CD14-positive monocyte (primary cell): ENCODE data around the gene ERF. TPM values are rescaled to one million over a fixed set of nuclear protein-coding genes. Genes with fewer than 3 reads are reported as not detected.

ENCODE experiments used
- DNase-seq, 3 donors: peaks; one replicate each; pipeline ENCODE4 v3.0.0-alpha.2; 2011 to 2022
- H2AFZ ChIP-seq: 2 replicates; pipeline ENCODE4 v1.6.0; 2012; ENCODE audit warnings: mild to moderate bottlenecking, low read depth, low read length, inconsistent platforms; ENCODE audit not compliant: insufficient read depth, poor library complexity, severe bottlenecking
- H3K27ac ChIP-seq, 2 donors: 1 replicate in 1 of 2; 2 replicates in 1 of 2; pipeline ENCODE4 v1.5.1; 2012 to 2013; ENCODE audit warnings: low read length in 2 of 2, control low read depth in 1 of 2, inconsistent platforms in 1 of 2, low read depth in 1 of 2, mild to moderate bottlenecking in 1 of 2
- H3K27me3 ChIP-seq, 2 donors: one replicate each; pipeline versions ENCODE4 v1.6.0 to v1.6.1; 2011 to 2013; ENCODE audit warnings: low read length in 2 of 2; ENCODE audit not compliant: control insufficient read depth in 2 of 2, insufficient read depth in 2 of 2
- H3K36me3 ChIP-seq, 2 donors: replicated peaks in 1 of 2; 1 replicate in 1 of 2; 2 replicates in 1 of 2; pipeline versions ENCODE4 v1.5.1 to v1.6.1; 2012 to 2013; ENCODE audit warnings: low read length in 2 of 2, control low read depth in 1 of 2, inconsistent platforms in 1 of 2, mild to moderate bottlenecking in 1 of 2; ENCODE audit not compliant: insufficient read depth in 2 of 2, control insufficient read depth in 1 of 2
- H3K4me1 ChIP-seq, 2 donors: 1 replicate in 1 of 2; 2 replicates in 1 of 2; pipeline versions ENCODE4 v1.5.1 to v1.6.1; 2012 to 2013; ENCODE audit warnings: low read length in 2 of 2, control low read depth in 1 of 2, inconsistent platforms in 1 of 2, mild to moderate bottlenecking in 1 of 2, moderate library complexity in 1 of 2; ENCODE audit not compliant: insufficient read depth in 2 of 2, control insufficient read depth in 1 of 2
- H3K4me2 ChIP-seq: replicated peaks from 2 replicates; pipeline ENCODE3; 2012; ENCODE audit warnings: low read length, moderate library complexity, mild to moderate bottlenecking; ENCODE audit not compliant: poor library complexity, severe bottlenecking; ENCODE audit errors: extremely low read depth
- H3K4me3 ChIP-seq, 3 experiments: fragments of 200-600 bp in 1 of 3; sonication (generic) in 1 of 3; replicated peaks in 1 of 3; 1 replicate in 2 of 3; 2 replicates in 1 of 3; pipeline ENCODE4 v1.5.1; 2011 to 2013; ENCODE audit warnings: low read length in 3 of 3, mild to moderate bottlenecking in 3 of 3, control low read depth in 2 of 3, low read depth in 2 of 3, inconsistent platforms in 1 of 3, moderate library complexity in 1 of 3
- H3K79me2 ChIP-seq: 2 replicates; pipeline ENCODE4 v1.6.0; 2012; ENCODE audit warnings: mild to moderate bottlenecking, control low read depth, inconsistent platforms, low read length, moderate library complexity; ENCODE audit not compliant: insufficient read depth
- H3K9ac ChIP-seq: 2 replicates; pipeline ENCODE4 v1.6.0; 2017; ENCODE audit warnings: low read length, mild to moderate bottlenecking; ENCODE audit not compliant: insufficient read depth, poor library complexity, severe bottlenecking
- H3K9me3 ChIP-seq, 2 donors: replicated peaks in 1 of 2; 1 replicate in 1 of 2; 2 replicates in 1 of 2; pipeline versions ENCODE4 v1.5.1 to v1.6.1; 2012 to 2013; ENCODE audit warnings: low read length in 2 of 2, control low read depth in 1 of 2; ENCODE audit not compliant: control insufficient read depth in 1 of 2, insufficient read depth in 1 of 2
- H4K20me1 ChIP-seq: 2 replicates; pipeline ENCODE4 v1.6.0; 2012; ENCODE audit warnings: mild to moderate bottlenecking, low read length, control low read depth, moderate library complexity; ENCODE audit not compliant: insufficient read depth
- H3K27ac Mint-ChIP-seq, 7 donors: one replicate each; pipeline ENCODE4 v1.8.0; 2020; ENCODE audit warnings: mild to moderate bottlenecking in 7 of 7, mixed read lengths in 7 of 7, moderate library complexity in 6 of 7, inconsistent platforms in 2 of 7
- H3K27me3 Mint-ChIP-seq, 3 donors: one replicate each; pipeline ENCODE4 v1.8.0; 2021 to 2022; ENCODE audit warnings: low read depth in 3 of 3, mild to moderate bottlenecking in 3 of 3, mixed read lengths in 3 of 3, moderate library complexity in 3 of 3, inconsistent platforms in 1 of 3
- H3K36me3 Mint-ChIP-seq, 2 donors: one replicate each; pipeline ENCODE4 v1.8.0; 2020; ENCODE audit warnings: mixed read lengths in 2 of 2, inconsistent platforms in 1 of 2, mild to moderate bottlenecking in 1 of 2
- H3K4me1 Mint-ChIP-seq: one replicate; pipeline ENCODE4 v1.8.0; 2020; ENCODE audit warnings: mild to moderate bottlenecking, mixed read lengths
- H3K4me3 Mint-ChIP-seq, 2 donors: one replicate each; pipeline ENCODE4 v1.8.0; 2020; ENCODE audit warnings: mild to moderate bottlenecking in 2 of 2, mixed read lengths in 2 of 2, moderate library complexity in 1 of 2
- H3K9me3 Mint-ChIP-seq, 7 donors: one replicate each; pipeline ENCODE4 v1.8.0; 2020 to 2022; ENCODE audit warnings: mixed read lengths in 7 of 7, mild to moderate bottlenecking in 6 of 7, moderate library complexity in 6 of 7, inconsistent platforms in 2 of 7
- CTCF ChIP-seq: fragments of 200-600 bp; IDR thresholded peaks from one replicate; pipeline ENCODE4 v1.8.0; 2022; ENCODE audit warnings: antibody characterized with exemption, mild to moderate bottlenecking
- WGBS: methylation state at CpG from one replicate; pipeline ENCODE4 v1.1.5; 2013; ENCODE audit warnings: missing lambda C conversion rate; ENCODE audit not compliant: insufficient coverage; 5-methylcytosine and 5-hydroxymethylcytosine counted together
- intact Hi-C, 2 donors: fragments of 100-400 bp; cut with micrococcal nuclease; formaldehyde crosslinking; loops; one replicate each; pipeline versions ENCODE4 v1.15.0 to v1.15.1; 2023
- polyA plus RNA-seq, 3 donors: library from polyadenylated mRNA; depleted of rRNA in 1 of 3; unstranded in 2 of 3; stranded (reverse) in 1 of 3; fragments of 300-500 nt in 2 of 3; fragments of >200 nt in 1 of 3; fragmentation: Illumina TruSeq in 2 of 3; gene quantifications; 1 replicate in 2 of 3; 2 replicates in 1 of 3; pipeline ENCODE4 v1.2.3, GENCODE V29; 2012 to 2021

Gene ERF
- polyA plus RNA-seq, 3 donors = 2.3 to 42.6 (median 3.4) TPM

- H3K79me2 ChIP-seq = peaks cover 46% of the 10 kb centered on the region
- DNase-seq = no peak
- H3K27ac ChIP-seq = peak overlapping the region in 1 of 2 donors; percentile 6
- TF ChIP-seq CTCF = no peak
- H3K27me3 Mint-ChIP-seq = no peaks in the 10 kb centered on the region
- 95% methylated on average over 6 of the region's 6 CpGs for WGBS
- H3K4me3 Mint-ChIP-seq = no peak overlapping the region
- H2AFZ ChIP-seq = no peak overlapping the region
- H3K27ac Mint-ChIP-seq = peak overlapping the region in 5 of 7 donors; percentile 30 to 86 (median 73)
- H3K36me3 Mint-ChIP-seq = peaks cover 73 to 92% of the 10 kb centered on the region in 2 donors
- H3K9me3 ChIP-seq = no peaks in the 10 kb centered on the region
- peaks cover 97% of the 10 kb centered on the region for H4K20me1 ChIP-seq
- H3K4me1 ChIP-seq = no peaks in the 10 kb centered on the region
- no peak overlapping the region for H3K9ac ChIP-seq
- intact Hi-C loops = loop anchor here in 1 of 2 donors (10.0 kb wide), 1 partner anchor 129 kb away; no protein-coding TSS in a partner anchor
- no peak overlapping the region for H3K4me3 ChIP-seq
- no peak overlapping the region for H3K4me2 ChIP-seq
- peaks cover 7% of the 10 kb centered on the region for H3K4me1 Mint-ChIP-seq
- H3K36me3 ChIP-seq = peaks cover 81 to 86% of the 10 kb centered on the region in 2 donors
- no peaks in the 10 kb centered on the region for H3K27me3 ChIP-seq
- H3K9me3 Mint-ChIP-seq = no peaks in the 10 kb centered on the region
Measured at GRCh38 chr19:42233678-42234292, 21.1 kb downstream of the ERF start.

GRCh38 chr19:42233106-42233505 is 21.8 kb downstream of the ERF start:
- intact Hi-C loops = loop anchor here in 1 of 2 donors (10.0 kb wide), 1 partner anchor 128 kb away; no protein-coding TSS in a partner anchor
- peaks cover 8% of the 10 kb centered on the region for H3K4me1 Mint-ChIP-seq
- 87% methylated on average over 3 of the region's 7 CpGs for WGBS
- no peak for DNase-seq
- Histone ChIP-seq H3K27me3 (no peaks in the 10 kb centered on the region), H3K4me1 (no peaks in the 10 kb centered on the region), H3K4me3 (no peak overlapping the region), H3K9ac (no peak overlapping the region), H3K79me2 (peaks cover 39% of the 10 kb centered on the region), H2AFZ (no peak overlapping the region), H3K9me3 (no peaks in the 10 kb centered on the region), H3K27ac (peak overlapping the region in 1 of 2 donors; percentile 14), H4K20me1 (peaks cover 97% of the 10 kb centered on the region), H3K36me3 (peaks cover 82 to 91% of the 10 kb centered on the region in 2 donors), H3K4me2 (no peak overlapping the region)
- no peak for TF ChIP-seq CTCF
- H3K4me3 Mint-ChIP-seq = no peak overlapping the region
- no peaks in the 10 kb centered on the region for H3K27me3 Mint-ChIP-seq
- H3K36me3 Mint-ChIP-seq = peaks cover 76 to 89% of the 10 kb centered on the region in 2 donors
- H3K9me3 Mint-ChIP-seq = no peaks in the 10 kb centered on the region
- peak overlapping the region in 3 of 7 donors; percentile 13 to 86 (median 70) for H3K27ac Mint-ChIP-seq
